GM19455 (cell line): ENCODE measurements around the gene PKD2.
"Not testable (repeated sequence)": the region's sequence is repeated elsewhere in the genome, so short reads cannot be mapped to it uniquely, and the experiment has no call there.

Experiments
- ATAC-seq: cut with Tn5 transposase; IDR thresholded peaks from one replicate; pipeline ENCODE4 v1.9.1; 2021; ENCODE audit not compliant: unreplicated experiment

PKD2 gene

GRCh38 chr4:88109123-88109881, 101.9 kb downstream of the PKD2 start:
- no peak for ATAC-seq

GRCh38 chr4:88110826-88111225, 103.4 kb downstream of the PKD2 start:
- no peak for ATAC-seq

- ATAC-seq: no peak
Observed at GRCh38 chr4:88112856-88113255, 105.4 kb downstream of the PKD2 start.

- no peak for ATAC-seq
Observed at GRCh38 chr4:88115587-88115986, 108.2 kb downstream of the PKD2 start.

- no peak for ATAC-seq
Observed at GRCh38 chr4:88119943-88120342, 112.5 kb downstream of the PKD2 start.

- ATAC-seq: not testable (repeated sequence)
Observed at GRCh38 chr4:88122260-88122659, 114.8 kb downstream of the PKD2 start.
